Astrocyte (in vitro differentiated cells and primary cell): ENCODE measurements around the gene TMEM123.

Source experiments
- CTCF ChIP-seq: IDR thresholded peaks from 2 replicates; pipeline ENCODE4 v1.5.1; 2011; ENCODE audit warnings: low read depth, mild to moderate bottlenecking, inconsistent platforms, low read length, moderate library complexity; ENCODE audit not compliant: insufficient read depth
- EZH2 ChIP-seq: IDR thresholded peaks from 2 replicates; pipeline ENCODE4 v1.6.1; 2012; ENCODE audit warnings: mild to moderate bottlenecking, low read length, inconsistent platforms; ENCODE audit not compliant: insufficient read depth

GRCh38 chr11:102400603-102401002 is 52.0 kb downstream of the TMEM123 start:
- TF ChIP-seq CTCF: no peak
- TF ChIP-seq EZH2: no peak
